Measurements from ENCODE around the gene C1orf94. TPM values are rescaled to one million over a fixed set of nuclear protein-coding genes. Genes with fewer than 3 reads are reported as not detected.

The C1orf94 gene
- total and polyA plus RNA-seq, 2 donors (not counting 1 experiment from before 2014, with no cell fraction given) = not detected

DNA sequence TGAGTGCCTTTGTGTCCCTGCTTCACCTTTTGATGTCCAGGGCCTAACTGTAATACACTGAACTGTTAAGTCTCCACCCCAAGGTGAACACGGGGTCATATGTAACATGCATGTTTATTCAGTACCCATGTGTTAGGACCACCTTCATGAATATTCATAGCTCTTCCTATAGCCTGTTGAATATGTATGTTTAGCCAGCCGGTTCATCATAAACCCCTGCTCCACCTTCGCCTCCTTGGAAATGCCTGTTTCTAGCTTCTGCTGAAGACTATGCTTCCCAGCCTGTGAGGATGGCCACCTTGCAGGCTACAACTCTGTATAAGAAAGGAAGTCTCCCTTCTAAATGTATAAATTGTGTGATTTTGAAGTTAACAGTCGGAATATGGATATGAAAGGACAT lies 69.3 kb downstream of the C1orf94 start:
- TF ChIP-seq EZH2 (IDR thresholded peaks at IDR 0.05; ENCODE audit: borderline replicate concordance, insufficient read depth, low read depth, low read length, poor library complexity, severe bottlenecking) = no peak
- TF ChIP-seq, protein P1, sequence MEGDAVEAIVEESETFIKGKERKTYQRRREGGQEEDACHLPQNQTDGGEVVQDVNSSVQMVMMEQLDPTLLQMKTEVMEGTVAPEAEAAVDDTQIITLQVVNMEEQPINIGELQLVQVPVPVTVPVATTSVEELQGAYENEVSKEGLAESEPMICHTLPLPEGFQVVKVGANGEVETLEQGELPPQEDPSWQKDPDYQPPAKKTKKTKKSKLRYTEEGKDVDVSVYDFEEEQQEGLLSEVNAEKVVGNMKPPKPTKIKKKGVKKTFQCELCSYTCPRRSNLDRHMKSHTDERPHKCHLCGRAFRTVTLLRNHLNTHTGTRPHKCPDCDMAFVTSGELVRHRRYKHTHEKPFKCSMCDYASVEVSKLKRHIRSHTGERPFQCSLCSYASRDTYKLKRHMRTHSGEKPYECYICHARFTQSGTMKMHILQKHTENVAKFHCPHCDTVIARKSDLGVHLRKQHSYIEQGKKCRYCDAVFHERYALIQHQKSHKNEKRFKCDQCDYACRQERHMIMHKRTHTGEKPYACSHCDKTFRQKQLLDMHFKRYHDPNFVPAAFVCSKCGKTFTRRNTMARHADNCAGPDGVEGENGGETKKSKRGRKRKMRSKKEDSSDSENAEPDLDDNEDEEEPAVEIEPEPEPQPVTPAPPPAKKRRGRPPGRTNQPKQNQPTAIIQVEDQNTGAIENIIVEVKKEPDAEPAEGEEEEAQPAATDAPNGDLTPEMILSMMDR (IDR thresholded peaks at IDR 0.05) = no peak
- H3K4me1 ChIP-seq (ENCODE audit: control insufficient read depth in 2 of 2, insufficient read depth in 2 of 2, low read length in 2 of 2) = no peaks in the 10 kb centered on the region
- DNase-seq (no peak), ATAC-seq (ENCODE audit: low read depth) (no peak)
- H3K27ac ChIP-seq (ENCODE audit: low read length in 2 of 2) = no peak overlapping the region
- WGBS (ENCODE audit: insufficient coverage) = 83% methylated on average over 1 of the region's 4 CpGs
- H3K79me2 ChIP-seq (ENCODE audit: control insufficient read depth, insufficient read depth, low read length) = no peaks in the 10 kb centered on the region
- H3K9ac ChIP-seq (ENCODE audit: low read length) = no peak overlapping the region
- peaks cover 0 to 2% (median 0%) of the 10 kb centered on the region in 3 donors for H3K9me3 ChIP-seq (ENCODE audit: control extremely low read depth in 1 of 3, control insufficient read depth in 2 of 3, insufficient read depth in 1 of 3, low read length in 2 of 3)
- Mint-ChIP-seq H3K4me3 (no peak overlapping the region), H3K27ac (no peak overlapping the region), H3K9me3 (ENCODE audit: insufficient read depth) (no peaks in the 10 kb centered on the region), H3K4me1 (no peaks in the 10 kb centered on the region), H3K27me3 (peaks cover 34% of the 10 kb centered on the region)
- no peak overlapping the region for H3K4me2 ChIP-seq (replicated peaks; ENCODE audit: low read depth, low read length, poor library complexity, severe bottlenecking)
- no peak overlapping the region for H2AFZ ChIP-seq (ENCODE audit: insufficient read depth, low read depth, low read length, poor library complexity, severe bottlenecking)
- intact Hi-C loops (cut with micrococcal nuclease) = no loop called here
- H3K4me3 ChIP-seq (ENCODE audit: control extremely low read depth in 1 of 5, extremely low read depth in 1 of 5, insufficient read depth in 1 of 5, low read depth in 2 of 5, low read length in 4 of 5) = no peak overlapping the region
- POLR2A ChIA-PET = no interaction called here
- CTCF ChIA-PET = no interaction called here
- H3K36me3 ChIP-seq (replicated peaks in 1 of 2; ENCODE audit: control extremely low read depth in 1 of 2, control insufficient read depth in 1 of 2, extremely low read depth in 1 of 2, insufficient read depth in 2 of 2, low read length in 1 of 2) = no peaks in the 10 kb centered on the region
- peaks cover 0 to 3% (median 0%) of the 10 kb centered on the region in 4 experiments for H3K27me3 ChIP-seq (replicated peaks in 1 of 4; ENCODE audit: control extremely low read depth in 1 of 4, control insufficient read depth in 3 of 4, insufficient read depth in 4 of 4, low read length in 3 of 4)
- no peaks in the 10 kb centered on the region for H4K20me1 ChIP-seq (ENCODE audit: control insufficient read depth, insufficient read depth, low read length, poor library complexity, severe bottlenecking)

DNA sequence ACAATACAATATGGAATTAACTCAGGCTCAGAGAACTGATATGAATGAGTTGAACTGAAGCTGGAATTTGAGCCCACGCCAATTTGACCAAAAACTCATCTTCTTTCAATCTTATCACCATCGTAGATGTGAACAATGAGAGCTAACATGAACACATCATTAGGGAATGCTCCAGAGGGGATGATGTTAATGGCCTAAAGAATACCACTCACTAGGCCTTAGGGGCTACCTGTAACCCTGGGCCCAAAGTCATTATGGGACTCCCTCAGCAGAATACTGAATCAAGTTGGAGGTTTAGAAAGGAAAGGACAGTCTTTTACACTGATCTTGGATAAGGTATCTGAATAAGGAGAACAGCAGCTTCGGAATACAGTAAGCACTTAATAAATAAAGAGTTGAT lies 73.6 kb downstream of the C1orf94 start:
- Histone ChIP-seq H3K9me3 (ENCODE audit: control extremely low read depth in 1 of 3, control insufficient read depth in 2 of 3, insufficient read depth in 1 of 3, low read length in 2 of 3) (no peaks in the 10 kb centered on the region), H4K20me1 (ENCODE audit: control insufficient read depth, insufficient read depth, low read length, poor library complexity, severe bottlenecking) (no peaks in the 10 kb centered on the region), H2AFZ (ENCODE audit: insufficient read depth, low read depth, low read length, poor library complexity, severe bottlenecking) (no peak overlapping the region), H3K4me2 (replicated peaks; ENCODE audit: low read depth, low read length, poor library complexity, severe bottlenecking) (no peak overlapping the region), H3K4me1 (ENCODE audit: control insufficient read depth in 2 of 2, insufficient read depth in 2 of 2, low read length in 2 of 2) (no peaks in the 10 kb centered on the region), H3K27ac (ENCODE audit: low read length in 2 of 2) (no peak overlapping the region), H3K27me3 (replicated peaks in 1 of 4; ENCODE audit: control extremely low read depth in 1 of 4, control insufficient read depth in 3 of 4, insufficient read depth in 4 of 4, low read length in 3 of 4) (peaks cover 0 to 3% (median 0%) of the 10 kb centered on the region in 4 experiments), H3K4me3 (ENCODE audit: control extremely low read depth in 1 of 5, extremely low read depth in 1 of 5, insufficient read depth in 1 of 5, low read depth in 2 of 5, low read length in 4 of 5) (no peak overlapping the region), H3K9ac (ENCODE audit: low read length) (no peak overlapping the region), H3K79me2 (ENCODE audit: control insufficient read depth, insufficient read depth, low read length) (no peaks in the 10 kb centered on the region), H3K36me3 (replicated peaks in 1 of 2; ENCODE audit: control extremely low read depth in 1 of 2, control insufficient read depth in 1 of 2, extremely low read depth in 1 of 2, insufficient read depth in 2 of 2, low read length in 1 of 2) (no peaks in the 10 kb centered on the region)
- WGBS (ENCODE audit: insufficient coverage) = 100% methylated on average over 1 of the region's 3 CpGs
- DNase-seq (no peak), ATAC-seq (ENCODE audit: low read depth) (no peak)
- Mint-ChIP-seq H3K4me3 (no peak overlapping the region), H3K4me1 (no peaks in the 10 kb centered on the region), H3K27ac (no peak overlapping the region), H3K9me3 (ENCODE audit: insufficient read depth) (no peaks in the 10 kb centered on the region), H3K27me3 (peaks cover 21% of the 10 kb centered on the region)
- TF ChIP-seq, protein P1 (IDR thresholded peaks at IDR 0.05) = no peak
- no peak for TF ChIP-seq EZH2 (IDR thresholded peaks at IDR 0.05; ENCODE audit: borderline replicate concordance, insufficient read depth, low read depth, low read length, poor library complexity, severe bottlenecking)
- ChIA-PET CTCF (no interaction called here), POLR2A (no interaction called here)
- intact Hi-C loops (cut with micrococcal nuclease) = no loop called here
